Tibial nerve (tissue), 4 donors: Measurements from ENCODE around the gene KIAA1217. TPM values are rescaled to one million over a fixed set of nuclear protein-coding genes. Genes with fewer than 3 reads are reported as not detected.
A peak's percentile ranks its signal among the peaks of the same experiment; 100 is the strongest.

Source experiments
- DNase-seq, 2 donors: peaks; one replicate each; pipeline ENCODE4 v3.0.0-alpha.2; 2019; ENCODE audit warnings: low spot score in 2 of 2
- H3K27ac ChIP-seq, 4 donors: fragments of 200-600 bp; sonication (generic) in 3 of 4; one replicate each; pipeline ENCODE4 v1.5.1; 2017 to 2019; ENCODE audit warnings: mild to moderate bottlenecking in 1 of 4
- H3K27me3 ChIP-seq, 2 donors: fragments of 200-600 bp; sonication (generic) in 1 of 2; one replicate each; pipeline versions ENCODE4 v1.5.1 to v1.6.0; 2017 to 2019
- H3K36me3 ChIP-seq, 3 donors: fragments of 200-600 bp; sonication (generic); one replicate each; pipeline ENCODE4 v1.5.1; 2018 to 2019
- H3K4me1 ChIP-seq, 4 donors: fragments of 200-600 bp; sonication (generic) in 3 of 4; one replicate each; pipeline ENCODE4 v1.5.1; 2017 to 2019
- H3K4me3 ChIP-seq, 4 donors: fragments of 200-600 bp; sonication (generic) in 3 of 4; one replicate each; pipeline ENCODE4 v1.5.1; 2017 to 2019; ENCODE audit warnings: mild to moderate bottlenecking in 1 of 4, moderate library complexity in 1 of 4
- H3K9me3 ChIP-seq, 4 donors: fragments of 200-600 bp; sonication (generic) in 3 of 4; one replicate each; pipeline ENCODE4 v1.5.1; 2017 to 2019
- CTCF ChIP-seq, 5 experiments: fragments of 200-600 bp in 3 of 5; fragments of 450-650 bp in 2 of 5; sonication (generic) in 3 of 5; IDR thresholded peaks; one replicate each; pipeline ENCODE4 v1.5.1; 2016 to 2019; ENCODE audit warnings: antibody characterized with exemption in 5 of 5, mild to moderate bottlenecking in 3 of 5, moderate library complexity in 2 of 5
- EP300 ChIP-seq, 2 donors: sonication (generic); formaldehyde crosslinking; IDR thresholded peaks; one replicate each; pipeline ENCODE4 v1.6.1; 2017; ENCODE audit warnings: antibody characterized with exemption in 2 of 2, mild to moderate bottlenecking in 1 of 2
- POLR2A ChIP-seq, 2 donors: fragments of 450-650 bp; IDR thresholded peaks; one replicate each; pipeline ENCODE4 v1.6.1; 2017; ENCODE audit warnings: antibody characterized with exemption in 2 of 2, mild to moderate bottlenecking in 2 of 2, moderate library complexity in 2 of 2
- WGBS, 2 donors: methylation state at CpG; one replicate each; pipeline ENCODE4 v1.1.5; 2018; 5-methylcytosine and 5-hydroxymethylcytosine counted together
- total RNA-seq, 4 donors: library from RNA; depleted of rRNA; stranded (reverse); fragments of >200 nt; gene quantifications; one replicate each; pipeline ENCODE4 v1.1.0, GENCODE V29; 2016

Gene KIAA1217
- total RNA-seq: 10 to 100 TPM; 38.5 to 88.1 (median 58.3) TPM

- peaks cover 0 to 62% (median 18%) of the 10 kb centered on the region in 4 donors for H3K4me1 ChIP-seq
- no peaks in the 10 kb centered on the region for H3K36me3 ChIP-seq
- H3K27ac ChIP-seq: peak within 1 kb of the TSS; percentile 74 to 94 (median 84)
- 0 to 2% methylated on average over 25 to 26 of the region's 34 CpGs for WGBS, 2 donors
- no peaks in the 10 kb centered on the region for H3K9me3 ChIP-seq
- no peaks in the 10 kb centered on the region for H3K27me3 ChIP-seq
- TF ChIP-seq POLR2A (IDR thresholded peaks at IDR 0.05): no peak
- no peak for TF ChIP-seq CTCF (IDR thresholded peaks at IDR 0.05)
- TF ChIP-seq EP300 (IDR thresholded peaks at IDR 0.05): no peak
- peak in 1 of 2 donors; percentile 26 for DNase-seq
- H3K4me3 ChIP-seq: peak within 1 kb of the TSS; percentile 42 to 64 (median 50)
These were observed at the start of gene KIAA1217 for GRCh38 chr10:24208661-24209431. Gene KIAA1217, plus strand, starts transcription at chr10:24209138. Its CDS starts 56 bp downstream, at chr10:24209194.

- TF ChIP-seq EP300 (IDR thresholded peaks at IDR 0.05) (no peak), POLR2A (IDR thresholded peaks at IDR 0.05) (no peak), CTCF (IDR thresholded peaks at IDR 0.05) (no peak)
- no peak for DNase-seq
These were observed 46.5 kb upstream of the KIAA1217 start for GRCh38 chr10:24162206-24162985.

GRCh38 chr10:24163485-24163884 is 45.5 kb upstream of the KIAA1217 start:
- no peak for TF ChIP-seq CTCF (IDR thresholded peaks at IDR 0.05)
- TF ChIP-seq POLR2A (IDR thresholded peaks at IDR 0.05): no peak
- TF ChIP-seq EP300 (IDR thresholded peaks at IDR 0.05): no peak
- no peaks in the 10 kb centered on the region for H3K36me3 ChIP-seq
- no peaks in the 10 kb centered on the region for H3K4me1 ChIP-seq
- WGBS, 2 donors: 91 to 93% methylated on average over 2 of the region's 2 CpGs
- no peak overlapping the region for H3K4me3 ChIP-seq
- no peak for DNase-seq
- H3K27ac ChIP-seq: no peak overlapping the region
- no peaks in the 10 kb centered on the region for H3K9me3 ChIP-seq
- H3K27me3 ChIP-seq: no peaks in the 10 kb centered on the region

More at GRCh38 chr10:24162206-24162985, 46.5 kb upstream of the KIAA1217 start:
- no peaks in the 10 kb centered on the region for H3K36me3 ChIP-seq
- 51 to 72% methylated on average over 3 to 4 of the region's 4 CpGs for WGBS, 2 donors
- no peak overlapping the region for H3K4me3 ChIP-seq
- H3K4me1 ChIP-seq: no peaks in the 10 kb centered on the region
- H3K9me3 ChIP-seq: peaks cover 0 to 10% (median under 1%) of the 10 kb centered on the region in 4 donors
- H3K27me3 ChIP-seq: no peaks in the 10 kb centered on the region
- no peak overlapping the region for H3K27ac ChIP-seq

GRCh38 chr10:24168258-24169170 is 40.4 kb upstream of the KIAA1217 start:
- Histone ChIP-seq H3K27ac (no peak overlapping the region), H3K36me3 (no peaks in the 10 kb centered on the region)
- WGBS, 2 donors: 14 to 26% methylated on average over 5 of the region's 5 CpGs

More at GRCh38 chr10:24168258-24169170, 40.4 kb upstream of the KIAA1217 start:
- Histone ChIP-seq H3K4me3 (no peak overlapping the region), H3K27me3 (no peaks in the 10 kb centered on the region), H3K4me1 (no peaks in the 10 kb centered on the region), H3K9me3 (peaks cover 0 to 3% (median 0%) of the 10 kb centered on the region in 4 donors)
- TF ChIP-seq EP300 (IDR thresholded peaks at IDR 0.05): no peak
- TF ChIP-seq CTCF (IDR thresholded peaks at IDR 0.05): no peak
- no peak for TF ChIP-seq POLR2A (IDR thresholded peaks at IDR 0.05)
- no peak for DNase-seq
